ENCODE measurements around the gene PRKN. TPM values are rescaled to one million over a fixed set of nuclear protein-coding genes. Genes with fewer than 3 reads are reported as not detected.

PRKN gene
- total RNA-seq, 1 donor from 2014 or later = 5.1 TPM

DNA sequence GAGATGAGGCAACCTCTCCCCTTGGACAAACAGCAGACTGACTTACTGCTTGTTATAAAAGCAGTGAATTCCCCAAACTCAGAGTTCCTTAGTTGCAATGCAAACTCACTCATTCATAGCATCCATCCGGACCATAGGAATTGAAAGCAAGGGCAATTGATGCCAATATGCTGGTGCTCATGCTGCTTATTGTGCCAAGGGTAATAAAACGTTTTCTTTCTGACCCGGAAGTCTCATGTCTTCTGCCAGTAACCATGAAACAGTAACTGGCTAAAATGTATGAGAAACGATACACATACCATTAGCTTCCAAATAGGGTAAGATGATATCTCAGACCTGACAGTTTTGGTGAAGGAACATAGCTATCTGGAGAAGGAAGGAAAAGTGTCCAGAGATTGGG, 18.1 kb downstream of the PRKN start:
- TF ChIP-seq, protein P1, sequence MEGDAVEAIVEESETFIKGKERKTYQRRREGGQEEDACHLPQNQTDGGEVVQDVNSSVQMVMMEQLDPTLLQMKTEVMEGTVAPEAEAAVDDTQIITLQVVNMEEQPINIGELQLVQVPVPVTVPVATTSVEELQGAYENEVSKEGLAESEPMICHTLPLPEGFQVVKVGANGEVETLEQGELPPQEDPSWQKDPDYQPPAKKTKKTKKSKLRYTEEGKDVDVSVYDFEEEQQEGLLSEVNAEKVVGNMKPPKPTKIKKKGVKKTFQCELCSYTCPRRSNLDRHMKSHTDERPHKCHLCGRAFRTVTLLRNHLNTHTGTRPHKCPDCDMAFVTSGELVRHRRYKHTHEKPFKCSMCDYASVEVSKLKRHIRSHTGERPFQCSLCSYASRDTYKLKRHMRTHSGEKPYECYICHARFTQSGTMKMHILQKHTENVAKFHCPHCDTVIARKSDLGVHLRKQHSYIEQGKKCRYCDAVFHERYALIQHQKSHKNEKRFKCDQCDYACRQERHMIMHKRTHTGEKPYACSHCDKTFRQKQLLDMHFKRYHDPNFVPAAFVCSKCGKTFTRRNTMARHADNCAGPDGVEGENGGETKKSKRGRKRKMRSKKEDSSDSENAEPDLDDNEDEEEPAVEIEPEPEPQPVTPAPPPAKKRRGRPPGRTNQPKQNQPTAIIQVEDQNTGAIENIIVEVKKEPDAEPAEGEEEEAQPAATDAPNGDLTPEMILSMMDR (IDR thresholded peaks at IDR 0.05; ENCODE audit: unreplicated experiment) = no peak
- H3K9me3 Mint-ChIP-seq (ENCODE audit: unreplicated experiment) = no peaks in the 10 kb centered on the region
- H3K27me3 Mint-ChIP-seq (ENCODE audit: unreplicated experiment) = no peaks in the 10 kb centered on the region
- no peak overlapping the region for H3K27ac Mint-ChIP-seq (ENCODE audit: unreplicated experiment)
- peaks cover 7% of the 10 kb centered on the region for H3K4me1 Mint-ChIP-seq (ENCODE audit: unreplicated experiment)
- DNase-seq (ENCODE audit: low spot score) = no peak
- no peak overlapping the region for H3K4me3 Mint-ChIP-seq (ENCODE audit: unreplicated experiment)
- H3K36me3 Mint-ChIP-seq (ENCODE audit: low read depth, unreplicated experiment) = no peaks in the 10 kb centered on the region

DNA sequence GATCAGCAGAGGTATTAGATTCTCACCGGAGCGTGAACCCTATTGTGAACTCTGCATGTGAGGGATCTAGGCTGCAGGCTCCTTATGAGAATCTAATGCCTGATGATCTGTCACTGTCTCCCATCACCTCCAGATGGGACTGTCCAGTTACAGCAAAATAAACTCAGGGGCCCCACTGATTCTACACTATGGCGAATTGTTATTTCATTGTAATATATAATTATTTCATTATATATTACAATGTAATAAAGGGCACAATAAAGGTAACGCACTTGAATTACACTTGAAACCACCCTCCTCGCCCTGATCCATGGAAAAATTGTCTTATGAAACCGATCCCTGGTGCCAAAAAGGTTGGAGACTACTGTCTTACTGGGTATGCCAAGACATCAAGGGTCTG, 18.6 kb downstream of the PRKN start:
- TF ChIP-seq, protein P1 (IDR thresholded peaks at IDR 0.05; ENCODE audit: unreplicated experiment) = no peak
- Mint-ChIP-seq H3K27me3 (ENCODE audit: unreplicated experiment) (no peaks in the 10 kb centered on the region), H3K4me1 (ENCODE audit: unreplicated experiment) (peaks cover 5% of the 10 kb centered on the region), H3K4me3 (ENCODE audit: unreplicated experiment) (no peak overlapping the region), H3K36me3 (ENCODE audit: low read depth, unreplicated experiment) (no peaks in the 10 kb centered on the region), H3K27ac (ENCODE audit: unreplicated experiment) (no peak overlapping the region), H3K9me3 (ENCODE audit: unreplicated experiment) (no peaks in the 10 kb centered on the region)
- no peak for DNase-seq (ENCODE audit: low spot score)

DNA sequence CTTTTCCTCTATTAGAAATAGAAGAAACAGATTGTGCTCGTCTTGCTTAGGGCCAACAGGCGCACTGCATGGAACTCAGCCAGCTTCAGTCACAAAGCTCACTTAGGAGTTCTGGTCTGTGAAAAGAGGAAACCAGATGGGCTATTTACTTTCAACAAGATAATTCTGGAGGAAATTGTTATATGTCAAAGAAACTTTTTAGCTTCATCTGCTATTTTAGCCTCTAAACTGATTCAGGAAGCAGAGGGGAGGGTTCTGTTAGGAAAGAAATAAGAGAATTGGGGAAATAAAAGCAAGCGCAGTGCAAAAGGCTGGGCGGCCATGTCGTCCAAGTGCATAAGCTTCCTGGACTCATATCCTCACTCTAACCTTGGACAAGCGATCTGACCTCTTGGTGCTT, 21.3 kb downstream of the PRKN start:
- Mint-ChIP-seq H3K27me3 (ENCODE audit: unreplicated experiment) (no peaks in the 10 kb centered on the region), H3K4me3 (ENCODE audit: unreplicated experiment) (no peak overlapping the region), H3K27ac (ENCODE audit: unreplicated experiment) (no peak overlapping the region), H3K9me3 (ENCODE audit: unreplicated experiment) (no peaks in the 10 kb centered on the region), H3K36me3 (ENCODE audit: low read depth, unreplicated experiment) (no peaks in the 10 kb centered on the region), H3K4me1 (ENCODE audit: unreplicated experiment) (peaks cover 3% of the 10 kb centered on the region)
- TF ChIP-seq, protein P1 (IDR thresholded peaks at IDR 0.05; ENCODE audit: unreplicated experiment) = no peak
- DNase-seq (ENCODE audit: low spot score) = no peak

DNA sequence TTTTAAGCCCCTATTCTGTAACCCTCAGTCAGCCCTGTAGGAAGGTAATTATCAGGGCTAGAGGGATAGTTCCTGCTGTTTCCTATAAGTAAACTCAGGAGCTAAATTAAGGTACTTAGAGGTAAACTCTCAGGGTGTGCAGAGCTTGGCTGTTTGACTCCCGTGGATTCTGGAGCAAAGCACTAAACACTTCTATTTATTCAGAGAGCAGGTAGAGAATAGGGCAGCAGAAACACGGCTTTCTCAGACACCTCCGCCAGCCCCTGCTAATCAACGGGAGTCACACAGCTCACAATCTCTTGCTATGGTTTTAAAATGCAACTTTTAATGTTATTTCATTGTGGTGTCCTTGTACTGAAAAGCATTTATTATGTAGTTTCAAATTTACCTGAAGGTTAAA, 21.8 kb downstream of the PRKN start:
- no peaks in the 10 kb centered on the region for H3K9me3 Mint-ChIP-seq (ENCODE audit: unreplicated experiment)
- TF ChIP-seq, protein P1 (IDR thresholded peaks at IDR 0.05; ENCODE audit: unreplicated experiment) = no peak
- no peaks in the 10 kb centered on the region for H3K27me3 Mint-ChIP-seq (ENCODE audit: unreplicated experiment)
- H3K27ac Mint-ChIP-seq (ENCODE audit: unreplicated experiment) = no peak overlapping the region
- H3K4me3 Mint-ChIP-seq (ENCODE audit: unreplicated experiment) = no peak overlapping the region
- H3K36me3 Mint-ChIP-seq (ENCODE audit: low read depth, unreplicated experiment) = no peaks in the 10 kb centered on the region
- H3K4me1 Mint-ChIP-seq (ENCODE audit: unreplicated experiment) = peaks cover 3% of the 10 kb centered on the region
- DNase-seq (ENCODE audit: low spot score) = no peak

DNA sequence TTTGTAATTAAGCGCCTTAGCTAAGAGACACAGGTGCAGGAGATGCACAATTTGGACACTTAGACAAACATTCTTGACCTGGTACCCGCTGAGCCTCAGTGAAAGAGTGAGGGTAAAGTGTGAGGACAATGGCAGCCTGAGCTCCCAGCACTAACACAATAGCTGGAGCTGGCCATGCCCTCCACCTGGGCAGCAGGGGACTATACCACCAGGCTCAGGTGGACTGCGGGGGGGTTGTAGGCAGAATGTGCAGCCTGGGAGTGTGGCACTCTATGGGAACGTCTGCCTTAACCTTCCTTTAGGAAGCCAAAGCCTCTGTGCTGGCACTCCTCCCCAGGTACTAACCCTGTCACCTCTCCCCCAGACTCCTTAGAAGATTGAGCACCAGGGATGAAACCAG, 23.6 kb downstream of the PRKN start:
- H3K4me1 Mint-ChIP-seq (ENCODE audit: unreplicated experiment) = peaks cover 3% of the 10 kb centered on the region
- DNase-seq (ENCODE audit: low spot score) = no peak
- H3K27ac Mint-ChIP-seq (ENCODE audit: unreplicated experiment) = no peak overlapping the region
- H3K9me3 Mint-ChIP-seq (ENCODE audit: unreplicated experiment) = no peaks in the 10 kb centered on the region
- no peaks in the 10 kb centered on the region for H3K27me3 Mint-ChIP-seq (ENCODE audit: unreplicated experiment)
- H3K36me3 Mint-ChIP-seq (ENCODE audit: low read depth, unreplicated experiment) = no peaks in the 10 kb centered on the region
- no peak overlapping the region for H3K4me3 Mint-ChIP-seq (ENCODE audit: unreplicated experiment)
- TF ChIP-seq, protein P1 (IDR thresholded peaks at IDR 0.05; ENCODE audit: unreplicated experiment) = no peak
